Smooth muscle cell (in vitro differentiated cells): ENCODE results near the gene SYT11. TPM values are rescaled to one million over a fixed set of nuclear protein-coding genes. Genes with fewer than 3 reads are reported as not detected.
"Not testable (repeated sequence)": the region's sequence is repeated elsewhere in the genome, so short reads cannot be mapped to it uniquely, and the experiment has no call there.

ENCODE experiments used
- DNase-seq: peaks from one replicate; lab custom pipeline; 2025; ENCODE audit not compliant: unreplicated experiment; lab: John Stamatoyannopoulos, UW
- H2AFZ ChIP-seq: fragments of 200-600 bp; sonication (generic); 2 replicates; pipeline ENCODE4 v1.6.0; 2016; ENCODE audit warnings: antibody characterized with exemption, low read depth, mild to moderate bottlenecking
- H3F3A ChIP-seq: fragments of 200-600 bp; sonication (generic); 2 replicates; pipeline ENCODE4 v1.6.0; 2017; ENCODE audit warnings: antibody characterized with exemption, low read depth
- H3K27ac ChIP-seq: fragments of 200-600 bp; sonication (generic); 2 replicates; pipeline ENCODE4 v1.5.1; 2016; ENCODE audit warnings: low read depth, mild to moderate bottlenecking
- H3K27me3 ChIP-seq: fragments of 200-600 bp; sonication (generic); 2 replicates; pipeline ENCODE4 v1.6.1; 2016; ENCODE audit warnings: low read depth, mild to moderate bottlenecking
- H3K36me3 ChIP-seq: fragments of 200-600 bp; sonication (generic); 2 replicates; pipeline ENCODE4 v1.5.1; 2016; ENCODE audit warnings: low read depth
- H3K4me1 ChIP-seq: fragments of 200-600 bp; sonication (generic); 2 replicates; pipeline ENCODE4 v1.5.1; 2016; ENCODE audit warnings: low read depth
- H3K4me2 ChIP-seq: fragments of 200-600 bp; sonication (generic); 2 replicates; pipeline ENCODE4 v1.6.0; 2016; ENCODE audit warnings: mild to moderate bottlenecking
- H3K4me3 ChIP-seq: fragments of 200-600 bp; sonication (generic); 2 replicates; pipeline ENCODE4 v1.5.1; 2016; ENCODE audit warnings: mild to moderate bottlenecking
- H3K79me2 ChIP-seq: fragments of 200-600 bp; sonication (generic); 2 replicates; pipeline ENCODE4 v1.6.0; 2016; ENCODE audit warnings: low read depth, mild to moderate bottlenecking
- H3K9ac ChIP-seq: fragments of 200-600 bp; sonication (generic); 2 replicates; pipeline ENCODE4 v1.6.0; 2016; ENCODE audit warnings: low read depth
- H3K9me3 ChIP-seq: fragments of 200-600 bp; sonication (generic); replicated peaks from 2 replicates; pipeline ENCODE4 v1.5.1; 2016; ENCODE audit warnings: low read depth
- H4K20me1 ChIP-seq: fragments of 200-600 bp; sonication (generic); 2 replicates; pipeline ENCODE4 v1.6.0; 2016; ENCODE audit warnings: low read depth
- WGBS: methylation state at CpG from one replicate; pipeline ENCODE4 v1.1.7; 2016; ENCODE audit warnings: low lambda C conversion rate; 5-methylcytosine and 5-hydroxymethylcytosine counted together
- polyA plus RNA-seq: library from polyadenylated mRNA; unstranded; fragments of >200 nt; fragmentation: Nextera tagmentation; extraction: Ambion mirVana; gene quantifications from 2 replicates; pipeline ENCODE4 v1.2.1, GENCODE V29; 2016
- total RNA-seq: library from RNA; depleted of rRNA; stranded (reverse); fragments of >200 nt; gene quantifications from 2 replicates; pipeline ENCODE4 v1.2.3, GENCODE V29; 2014
- TF ChIP-seq, protein P1 (sequence below): fragments of 200-600 bp; sonication (generic); IDR thresholded peaks from 2 replicates; pipeline ENCODE4 v1.5.1; 2017; ENCODE audit warnings: borderline replicate concordance, mild to moderate bottlenecking, antibody characterized with exemption; ENCODE audit not compliant: insufficient read depth, poor library complexity, severe bottlenecking

SYT11 gene
- total and polyA plus RNA-seq, 2 experiments from 2014 or later, result 2.9 to 3.4 TPM

DNA sequence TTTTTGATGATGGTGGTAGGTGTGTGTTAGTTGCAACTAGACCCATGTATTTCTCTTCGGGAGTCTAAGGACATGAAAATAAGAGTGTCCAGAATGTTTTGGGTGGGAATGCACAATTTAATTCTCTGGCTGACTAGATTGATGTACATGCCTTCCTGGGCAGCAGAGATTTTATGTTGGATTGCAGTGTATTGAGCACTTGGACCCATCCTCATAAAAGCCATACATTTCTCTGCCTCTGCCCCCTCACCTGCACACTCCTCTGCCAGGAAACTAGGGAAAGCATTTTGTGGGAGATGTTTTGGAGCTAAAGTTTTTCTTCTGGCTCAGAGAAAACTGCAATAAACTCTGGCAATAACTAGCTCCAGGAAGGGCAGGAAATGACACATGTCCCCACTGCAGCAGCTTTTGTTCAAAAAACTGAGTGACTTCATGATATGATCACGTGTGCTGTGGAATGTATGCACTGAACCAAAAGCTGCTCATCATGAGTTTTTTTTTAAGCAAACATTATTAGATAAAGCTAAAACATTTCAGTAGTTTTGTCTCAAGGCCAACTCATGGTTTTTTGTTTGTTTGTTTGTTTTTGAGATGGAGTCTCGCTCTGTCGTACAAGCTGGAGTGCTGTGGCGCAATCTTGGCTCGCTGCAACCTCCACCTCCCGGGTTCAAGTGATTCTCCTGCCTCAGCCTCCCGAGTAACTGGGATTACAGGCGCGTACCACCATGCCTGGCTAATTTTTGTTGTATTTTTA, 34.2 kb downstream of the SYT11 start:
- Histone ChIP-seq H3K4me2 (peak overlapping the region; percentile 44), H2AFZ (no peak overlapping the region), H3K4me1 (peaks cover 4% of the 10 kb centered on the region), H3K27ac (peak overlapping the region; percentile 86), H4K20me1 (peaks cover 1% of the 10 kb centered on the region), H3K36me3 (peaks cover 4% of the 10 kb centered on the region), H3K27me3 (no peaks in the 10 kb centered on the region), H3F3A (peaks cover 9% of the 10 kb centered on the region), H3K9me3 (no peaks in the 10 kb centered on the region), H3K79me2 (no peaks in the 10 kb centered on the region), H3K9ac (peak overlapping the region; percentile 49), H3K4me3 (no peak overlapping the region)
- WGBS, result 74% methylated on average over 10 of the region's 10 CpGs
- DNase-seq, result no peak
- TF ChIP-seq, protein P1, sequence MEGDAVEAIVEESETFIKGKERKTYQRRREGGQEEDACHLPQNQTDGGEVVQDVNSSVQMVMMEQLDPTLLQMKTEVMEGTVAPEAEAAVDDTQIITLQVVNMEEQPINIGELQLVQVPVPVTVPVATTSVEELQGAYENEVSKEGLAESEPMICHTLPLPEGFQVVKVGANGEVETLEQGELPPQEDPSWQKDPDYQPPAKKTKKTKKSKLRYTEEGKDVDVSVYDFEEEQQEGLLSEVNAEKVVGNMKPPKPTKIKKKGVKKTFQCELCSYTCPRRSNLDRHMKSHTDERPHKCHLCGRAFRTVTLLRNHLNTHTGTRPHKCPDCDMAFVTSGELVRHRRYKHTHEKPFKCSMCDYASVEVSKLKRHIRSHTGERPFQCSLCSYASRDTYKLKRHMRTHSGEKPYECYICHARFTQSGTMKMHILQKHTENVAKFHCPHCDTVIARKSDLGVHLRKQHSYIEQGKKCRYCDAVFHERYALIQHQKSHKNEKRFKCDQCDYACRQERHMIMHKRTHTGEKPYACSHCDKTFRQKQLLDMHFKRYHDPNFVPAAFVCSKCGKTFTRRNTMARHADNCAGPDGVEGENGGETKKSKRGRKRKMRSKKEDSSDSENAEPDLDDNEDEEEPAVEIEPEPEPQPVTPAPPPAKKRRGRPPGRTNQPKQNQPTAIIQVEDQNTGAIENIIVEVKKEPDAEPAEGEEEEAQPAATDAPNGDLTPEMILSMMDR, result no peak

DNA sequence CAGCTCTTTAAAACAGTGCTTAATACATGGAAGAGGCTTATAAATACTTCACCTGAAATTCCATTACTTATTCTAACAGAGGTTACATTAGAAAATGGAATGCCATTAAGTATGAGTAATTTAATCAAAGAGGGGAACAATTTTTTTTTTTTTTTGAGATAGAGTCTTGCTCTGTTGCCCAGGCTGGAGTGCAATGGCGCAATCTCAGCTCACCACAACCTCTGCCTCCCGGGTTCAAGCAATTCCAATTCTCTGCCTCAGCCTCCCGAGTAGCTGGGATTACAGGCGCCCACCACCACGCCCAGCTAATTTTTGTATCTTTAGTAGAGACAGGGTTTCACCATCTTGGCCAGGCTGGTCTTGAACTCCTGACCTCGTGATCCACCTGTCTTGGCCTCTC, 36.2 kb downstream of the SYT11 start:
- H3F3A ChIP-seq, result peaks cover 21% of the 10 kb centered on the region
- H3K9me3 ChIP-seq, H3K4me1 ChIP-seq, H3K27me3 ChIP-seq, H3K4me2 ChIP-seq, H4K20me1 ChIP-seq, H3K27ac ChIP-seq, H3K79me2 ChIP-seq, H3K4me3 ChIP-seq, H2AFZ ChIP-seq, H3K9ac ChIP-seq, DNase-seq: not testable (repeated sequence)
- H3K36me3 ChIP-seq, result peaks cover 20% of the 10 kb centered on the region
- 97% methylated on average over 6 of the region's 6 CpGs for WGBS

- peaks cover 29% of the 10 kb centered on the region for H3K36me3 ChIP-seq
- not testable (repeated sequence) for DNase-seq, H3K4me3 ChIP-seq, H3K27me3 ChIP-seq, H3K9ac ChIP-seq, H2AFZ ChIP-seq, H4K20me1 ChIP-seq, H3K9me3 ChIP-seq, H3K79me2 ChIP-seq, H3K27ac ChIP-seq, H3K4me2 ChIP-seq, H3K4me1 ChIP-seq
- 86% methylated on average over 8 of the region's 8 CpGs for WGBS
- H3F3A ChIP-seq, result peaks cover 27% of the 10 kb centered on the region
Measured at GRCh38 chr1:155896476-155896875, 37.1 kb downstream of the SYT11 start.

DNA sequence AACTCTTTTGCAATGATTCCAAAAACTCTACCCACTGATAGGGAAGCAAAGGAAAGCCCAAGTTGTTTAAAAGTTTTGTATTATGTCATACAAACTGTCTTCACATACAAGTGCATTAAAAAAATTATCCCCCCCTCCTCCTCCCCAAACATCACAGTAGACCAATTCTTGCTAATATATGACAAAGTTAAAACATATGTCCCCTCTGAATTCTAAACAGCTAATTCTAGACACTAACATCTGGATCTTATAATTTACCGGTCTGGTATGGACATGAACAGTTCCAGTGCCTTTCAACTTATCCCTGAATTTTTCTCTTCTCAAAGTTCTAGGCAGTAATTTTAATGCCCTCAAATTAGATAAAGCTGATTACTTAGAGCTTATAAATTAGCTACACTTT, 38.4 kb downstream of the SYT11 start:
- no peak for DNase-seq
- peaks cover 31% of the 10 kb centered on the region for H3K36me3 ChIP-seq
- H3K27me3 ChIP-seq, result no peaks in the 10 kb centered on the region
- TF ChIP-seq, protein P1, result no peak
- H3K9me3 ChIP-seq, result no peaks in the 10 kb centered on the region
- H3K9ac ChIP-seq, result no peak overlapping the region
- no peaks in the 10 kb centered on the region for H3K79me2 ChIP-seq
- no peak overlapping the region for H3K27ac ChIP-seq
- peaks cover 4% of the 10 kb centered on the region for H3K4me1 ChIP-seq
- no peak overlapping the region for H3K4me3 ChIP-seq
- peaks cover 8% of the 10 kb centered on the region for H4K20me1 ChIP-seq
- no peak overlapping the region for H2AFZ ChIP-seq
- WGBS, result 85% methylated on average over 1 of the region's 1 CpG
- H3K4me2 ChIP-seq, result no peak overlapping the region
- peaks cover 27% of the 10 kb centered on the region for H3F3A ChIP-seq
